Activated CD8-positive, alpha-beta memory T cell treated with anti-CD3 and anti-CD28 coated beads, Interleukin-2, amount 10 ng/mL, durations not matched to agents 7 days and 5 days (primary cell): Measurements from ENCODE around the gene IGSF21. TPM values are rescaled to one million over a fixed set of nuclear protein-coding genes. Genes with fewer than 3 reads are reported as not detected.

Source experiments
- ATAC-seq: fragments of 150-1000 bp; cut with Tn5 transposase; one replicate; pipeline ENCODE4 v1.10.0; 2021; ENCODE audit warnings: moderate library complexity
- CTCF ChIA-PET: fragments of 350-600 bp; sonication (Branson Sonifier 250); formaldehyde crosslinking; loops from one replicate; lab custom pipeline; 2021; ENCODE audit warnings: antibody characterized with exemption; lab: Charles Lee
- DNase-seq: peaks from one replicate; pipeline ENCODE4 v3.0.0-alpha.2; 2020
- H3K27ac Mint-ChIP-seq: one replicate; pipeline ENCODE4 v1.8.0; 2021; ENCODE audit warnings: mild to moderate bottlenecking, mixed read lengths
- H3K27me3 Mint-ChIP-seq: one replicate; pipeline ENCODE4 v1.8.0; 2021; ENCODE audit warnings: mixed read lengths
- H3K36me3 Mint-ChIP-seq: one replicate; pipeline ENCODE4 v1.8.0; 2021; ENCODE audit warnings: mild to moderate bottlenecking, mixed read lengths
- H3K4me1 Mint-ChIP-seq: one replicate; pipeline ENCODE4 v1.8.0; 2021; ENCODE audit warnings: mixed read lengths
- H3K4me3 Mint-ChIP-seq: one replicate; pipeline ENCODE4 v1.8.0; 2021; ENCODE audit warnings: mild to moderate bottlenecking, moderate library complexity, mixed read lengths
- H3K9me3 Mint-ChIP-seq: one replicate; pipeline ENCODE4 v1.8.0; 2022; ENCODE audit warnings: low read depth, mixed read lengths
- total RNA-seq, 2 experiments: library from RNA; stranded (reverse); gene quantifications; one replicate each; pipeline ENCODE4 v1.2.3, GENCODE V29; 2021

The IGSF21 gene
- total RNA-seq, 2 experiments from 2014 or later: not detected

GRCh38 chr1:18118078-18118477 lies 10.5 kb downstream of the IGSF21 start:
- ATAC-seq (no peak), DNase-seq (no peak)
- CTCF ChIA-PET: no interaction called here
- no peak overlapping the region for H3K27ac Mint-ChIP-seq
- H3K9me3 Mint-ChIP-seq: no peaks in the 10 kb centered on the region
- peaks cover 9% of the 10 kb centered on the region for H3K27me3 Mint-ChIP-seq
- H3K36me3 Mint-ChIP-seq: no peaks in the 10 kb centered on the region
- H3K4me3 Mint-ChIP-seq: no peak overlapping the region
- H3K4me1 Mint-ChIP-seq: no peaks in the 10 kb centered on the region

DNA sequence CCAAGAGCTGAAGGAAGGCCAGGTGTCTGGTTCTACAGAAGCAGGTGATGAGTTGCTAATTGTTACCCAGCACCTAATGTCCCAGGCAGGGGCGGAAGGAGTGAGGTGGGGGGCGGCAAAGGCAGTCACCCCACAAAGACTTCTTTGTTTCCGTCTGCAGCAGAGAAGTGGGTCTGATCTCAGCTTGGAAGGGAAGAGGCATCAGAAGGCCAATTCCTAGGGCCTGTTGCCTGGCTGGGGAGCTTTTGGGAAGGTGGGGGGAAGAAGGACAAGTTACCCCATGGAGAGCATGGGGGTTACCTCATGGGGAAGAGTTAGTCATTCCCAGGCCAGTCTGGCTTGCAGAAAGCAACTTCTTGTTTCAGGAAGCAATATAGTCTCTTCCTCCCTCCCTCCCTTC lies 10.9 kb downstream of the IGSF21 start:
- H3K27ac Mint-ChIP-seq: no peak overlapping the region
- ATAC-seq (no peak), DNase-seq (no peak)
- H3K27me3 Mint-ChIP-seq: peaks cover 9% of the 10 kb centered on the region
- H3K4me3 Mint-ChIP-seq: no peak overlapping the region
- H3K9me3 Mint-ChIP-seq: no peaks in the 10 kb centered on the region
- H3K36me3 Mint-ChIP-seq: no peaks in the 10 kb centered on the region
- no peaks in the 10 kb centered on the region for H3K4me1 Mint-ChIP-seq
- CTCF ChIA-PET: no interaction called here

DNA sequence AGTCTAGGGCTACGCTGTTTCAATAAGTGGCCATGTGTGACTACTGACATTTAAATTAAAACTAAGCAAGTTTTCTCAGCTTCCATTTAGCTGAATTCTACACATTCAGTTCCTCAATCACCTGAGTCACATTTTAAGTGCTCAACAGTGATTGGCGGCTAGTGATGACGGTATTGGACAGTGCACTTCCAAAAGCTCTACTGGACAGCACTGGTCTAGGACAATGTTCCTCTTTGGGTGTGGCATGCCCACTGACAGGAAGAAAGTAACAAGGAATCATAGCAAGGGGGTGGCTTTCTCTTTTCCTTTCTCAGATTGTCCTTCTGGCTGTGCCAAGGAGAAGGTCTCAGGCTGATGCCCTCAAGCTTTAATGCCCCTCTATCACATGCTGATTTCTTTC lies 11.7 kb downstream of the IGSF21 start:
- peaks cover 9% of the 10 kb centered on the region for H3K27me3 Mint-ChIP-seq
- H3K4me1 Mint-ChIP-seq: no peaks in the 10 kb centered on the region
- CTCF ChIA-PET: no interaction called here
- no peaks in the 10 kb centered on the region for H3K36me3 Mint-ChIP-seq
- no peaks in the 10 kb centered on the region for H3K9me3 Mint-ChIP-seq
- H3K27ac Mint-ChIP-seq: no peak overlapping the region
- no peak overlapping the region for H3K4me3 Mint-ChIP-seq
- ATAC-seq (no peak), DNase-seq (no peak)

- CTCF ChIA-PET: no interaction called here
- no peak for ATAC-seq
- Mint-ChIP-seq H3K27ac (no peak overlapping the region), H3K4me3 (no peak overlapping the region), H3K9me3 (no peaks in the 10 kb centered on the region), H3K4me1 (no peaks in the 10 kb centered on the region), H3K27me3 (peaks cover 9% of the 10 kb centered on the region), H3K36me3 (no peaks in the 10 kb centered on the region)
- no peak for DNase-seq
Measured at GRCh38 chr1:18119771-18120377, 12.3 kb downstream of the IGSF21 start.

DNA sequence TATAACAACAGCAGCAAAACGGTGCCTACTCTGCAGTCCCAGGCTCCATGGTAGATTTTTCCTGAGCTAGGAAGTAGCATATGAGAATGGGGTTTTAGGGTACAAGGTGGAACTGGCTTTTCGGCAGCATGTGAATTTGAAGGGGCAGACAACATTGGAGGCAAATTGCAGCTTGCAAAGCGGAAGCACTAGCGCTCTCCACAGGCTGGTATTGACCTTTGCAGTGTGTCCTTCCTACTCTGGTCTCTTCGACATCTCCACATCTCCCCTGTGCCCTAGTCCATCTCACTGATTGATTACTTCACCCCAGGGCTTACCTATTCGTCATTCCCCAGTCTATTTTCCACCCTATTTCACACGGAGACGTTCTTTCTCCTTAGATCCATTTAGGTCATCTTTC lies 13.0 kb downstream of the IGSF21 start:
- Mint-ChIP-seq H3K4me3 (no peak overlapping the region), H3K27me3 (peaks cover 9% of the 10 kb centered on the region), H3K36me3 (no peaks in the 10 kb centered on the region), H3K27ac (no peak overlapping the region), H3K4me1 (no peaks in the 10 kb centered on the region), H3K9me3 (no peaks in the 10 kb centered on the region)
- CTCF ChIA-PET: no interaction called here
- DNase-seq (no peak), ATAC-seq (no peak)

DNA sequence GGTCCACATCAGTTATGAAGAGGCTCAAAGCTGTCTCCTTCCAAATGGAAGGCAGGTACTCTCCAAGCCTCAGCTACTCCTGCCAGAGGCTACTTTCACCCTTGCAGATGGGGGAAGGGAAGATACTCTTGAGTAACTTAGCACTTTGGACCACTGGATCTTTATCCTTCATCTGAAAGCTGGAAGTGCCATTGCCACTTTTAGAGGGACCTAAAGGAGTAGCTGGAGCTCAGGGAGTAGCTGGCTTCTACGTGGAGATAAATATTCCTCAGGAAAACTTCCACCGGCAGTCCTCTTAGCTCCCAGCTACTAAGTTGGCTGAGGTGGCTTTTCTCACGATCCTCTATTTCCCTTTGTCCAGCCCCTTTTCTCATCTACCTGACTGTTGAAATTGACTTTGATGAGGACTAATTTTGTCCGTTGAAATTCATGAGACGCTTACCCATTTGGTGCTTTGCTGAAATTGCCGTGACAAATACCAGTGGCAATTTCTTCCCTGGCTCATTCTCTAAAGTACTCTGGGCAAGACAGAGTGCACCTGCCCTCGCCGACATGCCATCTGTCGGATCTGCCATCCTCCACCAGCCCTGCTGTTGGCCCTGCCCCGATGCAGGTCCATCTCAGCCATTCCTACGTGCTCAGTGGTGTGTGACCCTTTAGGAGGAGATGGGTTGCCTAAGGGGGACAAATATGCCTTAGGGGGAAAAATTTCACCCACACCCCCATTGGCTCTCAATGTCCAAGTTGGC lies 13.6 kb downstream of the IGSF21 start:
- ATAC-seq: no peak
- H3K4me3 Mint-ChIP-seq: no peak overlapping the region
- H3K36me3 Mint-ChIP-seq: no peaks in the 10 kb centered on the region
- H3K9me3 Mint-ChIP-seq: no peaks in the 10 kb centered on the region
- CTCF ChIA-PET: no interaction called here
- no peak overlapping the region for H3K27ac Mint-ChIP-seq
- DNase-seq: no peak
- no peaks in the 10 kb centered on the region for H3K4me1 Mint-ChIP-seq
- peaks cover 9% of the 10 kb centered on the region for H3K27me3 Mint-ChIP-seq

GRCh38 chr1:18123467-18123992 lies 15.9 kb downstream of the IGSF21 start:
- H3K27ac Mint-ChIP-seq: no peak overlapping the region
- no peaks in the 10 kb centered on the region for H3K36me3 Mint-ChIP-seq

GRCh38 chr1:18124977-18125376 lies 17.4 kb downstream of the IGSF21 start:
- no peaks in the 10 kb centered on the region for H3K9me3 Mint-ChIP-seq
- no peaks in the 10 kb centered on the region for H3K4me1 Mint-ChIP-seq
- CTCF ChIA-PET: no interaction called here
- H3K27ac Mint-ChIP-seq: no peak overlapping the region
- H3K4me3 Mint-ChIP-seq: no peak overlapping the region
- no peak for DNase-seq
- H3K36me3 Mint-ChIP-seq: no peaks in the 10 kb centered on the region
- H3K27me3 Mint-ChIP-seq: no peaks in the 10 kb centered on the region
- no peak for ATAC-seq

More at GRCh38 chr1:18123467-18123992, 15.9 kb downstream of the IGSF21 start:
- ATAC-seq (no peak), DNase-seq (no peak)
- CTCF ChIA-PET: no interaction called here
- Mint-ChIP-seq H3K9me3 (no peaks in the 10 kb centered on the region), H3K4me1 (no peaks in the 10 kb centered on the region), H3K4me3 (no peak overlapping the region), H3K27me3 (no peaks in the 10 kb centered on the region)

- H3K27me3 Mint-ChIP-seq: no peaks in the 10 kb centered on the region
- ATAC-seq (no peak), DNase-seq (no peak)
- no peaks in the 10 kb centered on the region for H3K4me1 Mint-ChIP-seq
- H3K27ac Mint-ChIP-seq: no peak overlapping the region
- CTCF ChIA-PET: no interaction called here
- H3K36me3 Mint-ChIP-seq: no peaks in the 10 kb centered on the region
- no peaks in the 10 kb centered on the region for H3K9me3 Mint-ChIP-seq
- no peak overlapping the region for H3K4me3 Mint-ChIP-seq
Measured at GRCh38 chr1:18126616-18127015, 19.0 kb downstream of the IGSF21 start.

DNA sequence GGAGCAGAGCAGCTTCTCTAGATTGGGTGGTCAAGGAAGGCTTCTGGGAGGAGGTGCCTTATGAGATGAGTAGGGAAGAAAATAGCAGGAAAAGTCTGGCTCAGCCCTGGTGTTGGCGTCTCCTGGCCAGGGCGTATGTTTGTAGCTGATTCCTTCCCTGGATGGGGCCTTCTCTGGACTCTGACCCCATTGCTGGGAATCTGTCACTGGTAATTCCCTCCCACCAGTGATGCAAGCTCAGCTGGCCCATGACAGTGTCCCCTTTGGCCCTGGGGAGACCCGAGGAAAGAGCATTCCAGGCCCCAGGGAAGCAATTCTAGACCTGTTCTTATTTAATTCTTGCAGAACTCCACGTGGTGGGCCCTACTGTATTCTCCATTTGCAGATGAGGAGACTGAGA lies 20.7 kb downstream of the IGSF21 start:
- CTCF ChIA-PET: interaction anchor here (0.5 kb wide), 1 partner anchor 16 kb away, joined by 3 read pairs; no protein-coding TSS in a partner anchor
- no peaks in the 10 kb centered on the region for H3K36me3 Mint-ChIP-seq
- H3K9me3 Mint-ChIP-seq: no peaks in the 10 kb centered on the region
- no peak overlapping the region for H3K27ac Mint-ChIP-seq
- H3K27me3 Mint-ChIP-seq: no peaks in the 10 kb centered on the region
- no peak for DNase-seq
- ATAC-seq: no peak
- H3K4me1 Mint-ChIP-seq: no peaks in the 10 kb centered on the region
- no peak overlapping the region for H3K4me3 Mint-ChIP-seq

GRCh38 chr1:18130356-18130755 lies 22.8 kb downstream of the IGSF21 start:
- H3K27me3 Mint-ChIP-seq: peaks cover 2% of the 10 kb centered on the region
- CTCF ChIA-PET: no interaction called here
- H3K4me1 Mint-ChIP-seq: no peaks in the 10 kb centered on the region
- ATAC-seq (no peak), DNase-seq (no peak)
- H3K9me3 Mint-ChIP-seq: no peaks in the 10 kb centered on the region
- no peak overlapping the region for H3K4me3 Mint-ChIP-seq
- H3K36me3 Mint-ChIP-seq: no peaks in the 10 kb centered on the region
- H3K27ac Mint-ChIP-seq: no peak overlapping the region

DNA sequence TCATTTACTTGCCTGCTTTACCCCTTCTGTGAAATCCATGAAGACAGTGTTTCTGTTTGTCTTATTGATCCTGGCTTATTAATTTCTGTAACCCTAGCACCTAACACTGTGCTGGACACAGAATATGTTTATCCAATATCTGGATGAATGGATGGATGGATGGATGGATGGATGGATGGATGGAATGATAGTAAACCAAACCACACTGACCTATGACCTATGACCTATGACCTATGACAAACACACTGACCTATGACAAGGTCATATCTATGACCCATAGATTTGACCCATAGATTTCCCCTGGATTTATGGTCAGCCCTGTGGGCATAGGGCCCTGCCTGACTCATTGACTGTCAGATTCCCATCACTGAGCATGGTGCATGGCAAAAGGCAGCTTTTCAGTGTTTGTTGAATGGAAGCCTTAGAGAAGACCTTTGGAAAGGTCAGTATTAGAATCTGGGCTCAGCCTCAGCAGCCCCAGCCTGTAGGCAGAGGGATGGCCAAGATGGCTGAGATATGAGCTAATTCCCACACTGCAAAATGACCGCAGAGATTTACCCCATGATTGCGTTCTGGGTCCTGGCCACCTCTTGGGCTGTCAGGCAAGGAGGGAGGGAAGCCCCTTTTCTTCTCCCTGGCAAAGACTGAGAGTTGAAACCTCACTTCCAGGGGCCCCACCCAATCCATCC lies 24.6 kb downstream of the IGSF21 start:
- CTCF ChIA-PET: no interaction called here

DNA sequence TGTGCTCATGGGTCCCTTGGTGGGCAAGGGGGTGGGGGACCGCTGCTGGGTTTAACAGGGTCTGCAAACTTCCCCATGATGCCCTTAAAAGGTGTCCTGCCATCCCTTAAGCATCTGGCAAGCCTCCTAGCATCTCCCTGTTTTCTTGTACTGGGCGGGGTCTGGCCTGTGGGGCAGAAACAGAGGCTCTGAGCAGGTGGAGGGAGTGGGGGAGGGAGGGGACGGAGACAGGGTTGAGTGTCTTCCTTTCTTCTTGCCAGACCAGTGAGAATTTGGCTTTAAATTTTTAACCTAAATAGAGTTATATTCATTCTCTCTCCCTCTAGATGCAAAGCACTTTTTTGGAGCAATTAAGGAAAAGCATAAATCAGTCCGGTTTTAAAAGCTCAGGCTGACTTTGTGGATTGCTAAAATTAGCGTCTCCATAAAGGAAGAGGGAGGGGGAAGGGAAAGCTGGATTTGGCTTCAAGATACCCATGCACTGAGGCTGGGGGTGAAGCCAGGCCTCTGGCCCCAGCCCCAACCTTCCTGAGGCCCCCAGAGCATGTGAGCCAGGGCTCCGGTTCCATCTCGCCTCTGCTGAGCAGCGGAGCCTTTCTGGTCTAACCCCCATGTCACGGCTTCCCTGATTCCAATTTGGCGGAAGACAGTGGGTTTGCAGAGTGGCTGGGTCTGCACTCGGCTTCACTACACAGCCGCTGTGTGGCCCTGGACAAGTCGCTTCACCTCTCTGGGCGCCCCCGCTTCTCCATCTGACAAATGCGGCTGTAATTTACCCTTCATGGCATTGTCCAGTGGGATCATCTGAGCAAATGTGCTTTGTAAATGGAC lies 25.3 kb downstream of the IGSF21 start:
- ATAC-seq (no peak), DNase-seq (no peak)
- Mint-ChIP-seq H3K9me3 (no peaks in the 10 kb centered on the region), H3K27me3 (peaks cover 2% of the 10 kb centered on the region), H3K36me3 (no peaks in the 10 kb centered on the region), H3K4me1 (no peaks in the 10 kb centered on the region), H3K4me3 (no peak overlapping the region), H3K27ac (no peak overlapping the region)
- CTCF ChIA-PET: no interaction called here

More for the DNA sequence above, 24.6 kb downstream of the IGSF21 start:
- H3K4me1 Mint-ChIP-seq: no peaks in the 10 kb centered on the region
- H3K27me3 Mint-ChIP-seq: peaks cover 2% of the 10 kb centered on the region
- no peaks in the 10 kb centered on the region for H3K9me3 Mint-ChIP-seq
- H3K36me3 Mint-ChIP-seq: no peaks in the 10 kb centered on the region
- ATAC-seq (no peak), DNase-seq (no peak)
- no peak overlapping the region for H3K27ac Mint-ChIP-seq
- no peak overlapping the region for H3K4me3 Mint-ChIP-seq
